DMS53 (cell line): ENCODE measurements around the gene PTPRR.
A peak's percentile ranks its signal among the peaks of the same experiment; 100 is the strongest.

Experiments
- DNase-seq: peaks from one replicate; lab custom pipeline; 2025; lab: John Stamatoyannopoulos, UW

PTPRR gene

GRCh38 chr12:70592664-70593063, 327.9 kb downstream of the PTPRR start:
- DNase-seq: no peak

DNA sequence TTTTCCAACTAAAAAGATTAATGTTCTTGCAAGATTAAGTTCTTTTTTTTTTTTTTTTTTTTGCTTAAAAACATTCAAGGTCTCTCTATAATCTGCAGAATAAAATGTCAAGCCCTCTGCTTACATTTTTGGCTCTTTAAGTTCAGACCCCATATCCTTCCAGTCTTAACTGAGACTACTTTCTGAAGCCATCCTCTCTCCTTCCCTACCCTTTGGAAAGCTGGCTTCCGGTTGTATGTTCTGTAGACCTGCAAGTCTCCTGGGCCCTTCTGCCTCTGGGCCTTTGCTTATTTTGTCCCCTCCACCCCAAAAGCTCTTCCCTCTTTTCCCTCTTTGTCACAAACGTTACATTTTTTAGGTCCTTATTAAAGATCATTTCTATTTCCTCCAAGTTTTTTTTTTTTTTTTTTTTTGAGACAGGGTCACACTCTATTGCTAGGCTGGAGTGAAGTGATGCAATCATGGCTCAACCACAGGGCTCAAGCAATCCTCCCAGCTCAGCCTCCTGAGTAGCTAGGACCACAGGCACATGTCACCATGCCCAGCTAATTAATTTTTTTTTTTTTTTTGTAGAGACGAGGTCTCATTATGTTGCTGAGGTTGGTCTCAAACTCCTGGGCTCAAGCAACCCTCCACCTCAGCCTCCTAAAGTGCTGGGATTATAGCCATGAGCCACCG, 329.9 kb downstream of the PTPRR start:
- no peak for DNase-seq

DNA sequence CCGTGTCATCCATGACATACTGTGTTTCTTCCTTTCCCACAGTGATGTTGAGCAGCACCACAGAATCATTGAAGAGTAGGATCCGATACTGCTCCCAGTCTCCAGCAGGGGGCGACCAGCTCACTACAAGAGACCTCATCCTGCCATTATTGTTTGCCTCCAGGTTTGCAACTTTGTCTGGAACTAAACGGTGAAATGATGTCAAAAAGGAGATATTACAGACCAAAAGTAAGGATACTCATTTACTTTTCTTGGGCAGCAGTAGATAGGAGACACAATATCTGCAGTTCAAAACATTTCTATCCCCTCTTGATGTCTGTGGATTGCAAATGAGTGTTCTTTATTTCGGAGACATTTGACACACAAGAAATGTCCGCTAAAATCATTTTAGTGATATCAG, 330.5 kb downstream of the PTPRR start:
- peak; percentile 90 for DNase-seq
